ENCODE results near the gene KRT83.
"Not testable (repeated sequence)": the region's sequence is repeated elsewhere in the genome, so short reads cannot be mapped to it uniquely, and the experiment has no call there.

The KRT83 gene

DNA sequence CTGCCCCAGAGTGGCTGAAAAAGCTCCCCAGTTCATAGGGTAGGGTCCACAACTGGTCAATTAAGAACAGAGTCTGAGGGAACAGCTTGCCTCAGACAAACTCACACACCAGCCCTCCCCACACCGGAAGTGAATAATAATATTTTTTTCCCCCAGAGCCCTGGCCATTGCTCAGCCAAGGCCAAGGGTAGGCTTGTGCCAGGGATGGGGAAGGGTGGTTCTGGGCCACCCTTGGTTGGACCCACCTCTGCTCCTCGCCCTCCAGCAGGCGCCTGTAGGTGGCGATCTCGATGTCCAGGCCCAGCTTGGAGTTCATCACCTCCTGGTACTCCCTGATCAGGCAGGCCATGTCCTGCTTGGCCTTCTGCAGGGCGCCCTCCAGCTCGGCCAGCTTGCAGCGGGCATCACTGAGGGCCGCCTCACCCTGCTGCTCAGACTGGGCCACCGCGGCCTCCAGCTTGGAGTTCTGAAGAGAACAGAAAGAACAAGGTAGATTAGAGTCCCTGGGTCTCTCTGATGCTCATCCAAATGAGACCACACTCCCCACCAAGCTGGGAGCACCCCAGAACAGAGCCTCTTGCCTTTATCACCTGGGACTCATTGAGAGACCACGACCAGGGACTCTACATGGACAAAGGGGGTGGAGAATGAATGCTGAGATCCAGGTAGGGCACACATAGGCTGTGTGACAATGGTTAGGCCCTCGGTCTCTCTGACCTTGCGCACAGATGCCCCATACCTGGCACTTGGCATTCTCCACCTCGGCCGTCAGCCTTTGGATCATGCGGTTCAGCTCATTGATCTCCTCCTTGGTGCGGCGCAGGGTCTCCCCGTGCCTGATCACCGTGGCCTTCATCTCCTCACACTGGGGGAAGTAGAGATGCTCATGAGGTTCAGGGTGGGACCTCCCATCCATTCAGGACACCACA, 34.1 kb downstream of the KRT83 start:
- DNase-seq (ENCODE audit: low read depth); H3K4me3 ChIP-seq (ENCODE audit: low read length): not testable (repeated sequence)

DNA sequence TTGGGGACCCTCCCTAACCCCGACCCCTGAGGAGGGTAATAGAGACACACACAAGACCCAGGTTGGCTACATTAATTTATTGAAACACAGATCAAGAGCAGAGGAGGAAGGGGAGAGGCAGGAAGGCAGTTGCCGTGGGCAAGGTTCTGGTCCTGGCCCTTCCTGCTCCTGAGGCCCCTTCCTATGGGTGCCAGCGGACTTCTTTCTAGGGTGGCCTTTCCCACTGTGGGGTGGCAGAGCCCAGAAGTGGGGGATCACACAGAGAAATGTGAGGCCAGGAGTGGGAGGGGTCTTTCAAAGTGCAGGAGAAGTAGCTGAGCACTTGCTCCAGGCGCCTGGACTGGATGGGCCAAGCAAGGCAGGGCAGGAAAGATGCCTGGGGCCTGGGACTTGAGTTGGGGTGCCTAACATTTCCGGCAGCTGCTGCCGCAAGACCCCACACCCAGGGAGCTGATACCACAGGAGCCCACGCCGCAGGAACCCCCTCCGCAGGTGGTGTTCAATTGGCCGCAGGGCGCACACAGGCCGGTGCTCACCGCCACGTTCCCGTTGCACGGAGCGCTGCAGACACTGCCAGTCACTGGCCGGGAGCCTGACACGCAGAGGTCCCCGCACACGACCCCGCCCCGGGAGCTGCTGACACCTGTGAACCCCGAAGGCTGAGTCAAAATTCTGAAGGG, 35.2 kb downstream of the KRT83 start:
- TF ChIP-seq, protein P1, sequence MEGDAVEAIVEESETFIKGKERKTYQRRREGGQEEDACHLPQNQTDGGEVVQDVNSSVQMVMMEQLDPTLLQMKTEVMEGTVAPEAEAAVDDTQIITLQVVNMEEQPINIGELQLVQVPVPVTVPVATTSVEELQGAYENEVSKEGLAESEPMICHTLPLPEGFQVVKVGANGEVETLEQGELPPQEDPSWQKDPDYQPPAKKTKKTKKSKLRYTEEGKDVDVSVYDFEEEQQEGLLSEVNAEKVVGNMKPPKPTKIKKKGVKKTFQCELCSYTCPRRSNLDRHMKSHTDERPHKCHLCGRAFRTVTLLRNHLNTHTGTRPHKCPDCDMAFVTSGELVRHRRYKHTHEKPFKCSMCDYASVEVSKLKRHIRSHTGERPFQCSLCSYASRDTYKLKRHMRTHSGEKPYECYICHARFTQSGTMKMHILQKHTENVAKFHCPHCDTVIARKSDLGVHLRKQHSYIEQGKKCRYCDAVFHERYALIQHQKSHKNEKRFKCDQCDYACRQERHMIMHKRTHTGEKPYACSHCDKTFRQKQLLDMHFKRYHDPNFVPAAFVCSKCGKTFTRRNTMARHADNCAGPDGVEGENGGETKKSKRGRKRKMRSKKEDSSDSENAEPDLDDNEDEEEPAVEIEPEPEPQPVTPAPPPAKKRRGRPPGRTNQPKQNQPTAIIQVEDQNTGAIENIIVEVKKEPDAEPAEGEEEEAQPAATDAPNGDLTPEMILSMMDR (IDR thresholded peaks at IDR 0.05; ENCODE audit: insufficient read depth, low read depth, low read length, missing control alignments) = no peak
- H3K4me3 ChIP-seq (ENCODE audit: low read length) = no peak overlapping the region
- no peak for DNase-seq (ENCODE audit: low read depth)

- no peak overlapping the region for H3K4me3 ChIP-seq (ENCODE audit: low read length)
- peak; percentile 64 for DNase-seq (ENCODE audit: low read depth)
- TF ChIP-seq, protein P1 (IDR thresholded peaks at IDR 0.05; ENCODE audit: insufficient read depth, low read depth, low read length, missing control alignments) = no peak
Observed at GRCh38 chr12:52285172-52285745, 35.9 kb downstream of the KRT83 start.

DNA sequence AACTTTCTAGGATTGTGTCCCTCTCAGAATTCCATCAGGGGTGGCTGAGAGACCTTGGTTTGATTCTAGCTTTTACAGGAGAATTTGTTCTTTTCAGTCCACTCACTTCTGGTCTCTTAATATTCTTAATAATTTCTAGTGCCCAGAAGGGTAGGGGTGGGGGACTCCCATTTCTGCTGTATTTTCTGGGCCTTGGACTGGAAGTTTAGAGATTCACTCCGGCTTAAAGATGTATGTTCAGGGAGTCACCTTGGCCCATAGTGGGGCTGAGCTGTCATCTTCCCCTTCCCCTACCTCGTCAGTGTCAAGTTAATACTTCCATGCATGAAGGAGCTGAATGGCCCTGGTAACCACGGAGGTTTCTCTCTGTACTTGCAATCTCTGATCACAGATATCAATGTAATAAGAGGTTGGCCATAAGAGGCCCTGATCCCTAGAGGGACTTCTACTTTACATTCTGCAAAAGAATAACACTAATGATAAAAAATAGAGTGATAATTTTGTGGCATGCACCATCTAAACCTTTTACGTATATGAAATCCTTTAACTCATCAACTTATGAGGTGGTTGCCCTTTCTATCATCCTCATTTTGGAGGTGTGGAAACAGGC, 36.5 kb downstream of the KRT83 start:
- no peak overlapping the region for H3K4me3 ChIP-seq (ENCODE audit: low read length)
- DNase-seq (ENCODE audit: low read depth) = no peak
- TF ChIP-seq, protein P1 (IDR thresholded peaks at IDR 0.05; ENCODE audit: insufficient read depth, low read depth, low read length, missing control alignments) = no peak

DNA sequence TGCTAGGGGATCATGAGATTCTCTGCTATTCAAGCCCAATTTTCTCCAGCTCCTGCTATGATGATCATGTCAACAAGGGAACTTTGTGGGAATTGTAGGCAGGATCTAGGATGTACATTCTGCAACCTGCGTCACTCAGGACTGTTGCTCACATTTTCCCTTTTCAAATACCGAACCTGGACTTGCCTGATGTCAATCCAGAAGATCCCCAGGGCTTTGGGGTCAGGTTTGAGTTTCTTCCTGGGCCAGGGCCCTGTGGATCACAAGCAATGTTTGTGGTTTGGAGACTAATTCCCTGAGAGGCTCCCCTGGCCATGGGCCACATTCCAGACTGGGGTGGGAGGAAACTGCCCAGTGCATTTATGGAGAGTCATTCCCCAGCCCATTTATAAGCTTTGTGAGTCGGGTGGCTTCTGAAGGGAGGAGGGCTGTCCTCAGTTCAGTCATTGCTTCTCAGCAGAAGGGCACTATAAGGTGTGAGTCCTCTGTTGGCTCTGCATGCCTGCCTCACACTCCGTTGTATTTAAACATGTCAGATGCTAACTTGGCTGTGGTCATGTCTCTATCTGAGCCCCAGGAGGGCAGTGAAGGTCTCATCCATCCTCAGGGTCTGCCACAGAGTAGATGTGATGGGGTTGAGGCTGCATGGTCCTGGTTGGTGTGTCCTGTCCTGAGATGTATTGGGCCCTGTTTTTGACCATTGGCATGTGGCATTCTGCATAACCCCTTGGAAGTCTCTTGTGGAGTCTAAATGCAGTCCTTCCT, 40.2 kb downstream of the KRT83 start:
- TF ChIP-seq, protein P1 (IDR thresholded peaks at IDR 0.05; ENCODE audit: insufficient read depth, low read depth, low read length, missing control alignments) = no peak
- H3K4me3 ChIP-seq (ENCODE audit: low read length) = no peak overlapping the region

GRCh38 chr12:52280319-52280795, 40.8 kb downstream of the KRT83 start:
- H3K4me3 ChIP-seq (ENCODE audit: low read length) = no peak overlapping the region
- peak; percentile 96 for DNase-seq (ENCODE audit: low read depth)
- TF ChIP-seq, protein P1 (IDR thresholded peaks at IDR 0.05; ENCODE audit: insufficient read depth, low read depth, low read length, missing control alignments) = no peak

More for the DNA sequence above, 40.2 kb downstream of the KRT83 start:
- DNase-seq (ENCODE audit: low read depth) = peak; percentile 90
